ENCODE measurements around the gene PGF. TPM values are rescaled to one million over a fixed set of nuclear protein-coding genes. Genes with fewer than 3 reads are reported as not detected.
A peak's percentile ranks its signal among the peaks of the same experiment; 100 is the strongest.

PGF gene
- total RNA-seq, 1 donor from 2014 or later, result 2.9 TPM

DNA sequence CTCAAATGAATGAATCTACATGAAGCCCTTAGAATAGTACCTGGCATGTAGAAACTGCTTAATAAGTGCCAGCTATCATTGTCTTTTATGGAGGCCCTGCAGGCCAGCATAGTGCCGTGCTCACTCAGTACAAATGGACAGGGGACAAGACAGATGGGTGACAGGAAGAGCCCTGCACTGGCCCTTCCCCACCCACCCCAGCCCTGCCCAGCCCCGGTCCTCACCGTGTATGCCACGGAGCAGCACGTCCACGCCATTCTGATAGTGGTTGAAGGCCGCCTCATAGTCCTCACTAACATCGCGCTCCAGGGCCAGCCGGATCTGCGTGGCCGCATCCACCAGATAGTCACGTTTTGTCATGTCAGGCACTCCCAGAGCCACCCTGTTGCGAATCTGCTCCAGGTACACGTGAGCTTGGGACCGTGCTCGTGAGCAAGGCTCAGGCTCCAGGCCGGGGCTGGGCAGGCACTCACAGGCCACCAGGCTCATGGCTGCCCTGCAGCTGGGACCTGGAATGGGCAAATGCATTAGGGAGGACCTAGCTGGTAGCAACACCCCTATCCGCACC lies 34.3 kb downstream of the PGF start:
- no peak for DNase-seq (ENCODE audit: low spot score)

- no peak for DNase-seq (ENCODE audit: low spot score)
Observed at GRCh38 chr14:74920281-74920680, 35.1 kb downstream of the PGF start.

- peak; percentile 43 for DNase-seq (ENCODE audit: low spot score)
Observed at GRCh38 chr14:74919421-74920165, 35.8 kb downstream of the PGF start.

DNA sequence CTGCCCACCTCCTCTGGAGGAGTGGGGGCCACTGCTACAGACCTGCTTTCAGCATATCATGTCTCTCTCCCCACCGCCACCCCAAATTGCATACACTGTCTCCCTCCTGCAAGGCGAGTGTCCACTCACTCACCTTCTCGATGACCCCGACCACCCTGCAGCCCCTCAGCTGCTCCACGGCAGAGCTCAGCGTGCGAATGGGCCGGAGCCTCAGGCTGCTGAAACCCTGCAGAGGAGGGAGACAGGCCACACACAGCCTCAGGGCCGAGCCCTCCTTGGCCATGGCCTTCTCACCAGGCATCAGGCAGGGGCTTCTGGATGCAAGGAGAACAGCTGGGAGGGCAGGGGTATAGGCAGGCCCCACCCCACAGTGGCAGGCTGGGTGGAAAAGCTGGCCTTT lies 37.0 kb downstream of the PGF start:
- DNase-seq (ENCODE audit: low spot score), result no peak

GRCh38 chr14:74917646-74918081 lies 37.7 kb downstream of the PGF start:
- DNase-seq (ENCODE audit: low spot score), result no peak

DNA sequence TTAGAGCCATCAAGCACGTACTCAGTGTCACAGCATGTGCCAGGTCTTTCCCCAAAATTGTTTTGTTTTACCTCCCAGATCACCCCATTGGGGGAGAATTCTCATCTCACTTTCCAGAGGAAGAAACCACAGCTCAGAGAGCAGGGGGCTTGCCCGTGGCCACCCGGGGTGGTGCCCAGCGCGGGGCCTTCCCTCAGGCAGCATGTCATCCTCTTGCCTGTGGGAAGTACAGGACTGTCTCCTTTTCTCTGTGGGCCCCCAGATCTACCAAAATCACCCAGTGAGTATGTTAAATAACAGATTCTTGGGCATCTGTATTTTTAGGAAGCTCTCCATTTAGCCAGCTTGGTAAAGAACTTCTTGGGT lies 38.2 kb downstream of the PGF start:
- DNase-seq (ENCODE audit: low spot score), result no peak

DNA sequence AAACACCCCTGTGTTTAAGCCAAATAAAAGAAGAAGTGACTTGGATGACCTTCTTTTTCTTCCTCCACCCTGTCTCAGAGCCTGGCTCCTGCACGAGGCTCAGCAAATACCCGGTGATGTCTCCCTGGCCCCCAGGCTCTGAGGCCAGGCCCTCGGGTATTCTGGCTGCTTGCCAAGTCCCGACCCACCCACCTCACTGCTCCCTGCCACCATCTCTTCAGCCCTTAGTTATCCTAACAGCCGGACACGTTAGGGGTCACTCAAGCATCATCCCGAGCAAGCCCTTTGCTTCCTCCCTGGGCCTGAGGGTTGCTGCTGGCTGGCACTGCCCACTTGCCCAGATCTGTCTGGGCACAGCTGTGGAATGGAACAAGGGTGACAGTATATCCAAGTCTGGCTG lies 39.6 kb downstream of the PGF start:
- no peak for DNase-seq (ENCODE audit: low spot score)

GRCh38 chr14:74915426-74915825 lies 40.0 kb downstream of the PGF start:
- no peak for DNase-seq (ENCODE audit: low spot score)

DNA sequence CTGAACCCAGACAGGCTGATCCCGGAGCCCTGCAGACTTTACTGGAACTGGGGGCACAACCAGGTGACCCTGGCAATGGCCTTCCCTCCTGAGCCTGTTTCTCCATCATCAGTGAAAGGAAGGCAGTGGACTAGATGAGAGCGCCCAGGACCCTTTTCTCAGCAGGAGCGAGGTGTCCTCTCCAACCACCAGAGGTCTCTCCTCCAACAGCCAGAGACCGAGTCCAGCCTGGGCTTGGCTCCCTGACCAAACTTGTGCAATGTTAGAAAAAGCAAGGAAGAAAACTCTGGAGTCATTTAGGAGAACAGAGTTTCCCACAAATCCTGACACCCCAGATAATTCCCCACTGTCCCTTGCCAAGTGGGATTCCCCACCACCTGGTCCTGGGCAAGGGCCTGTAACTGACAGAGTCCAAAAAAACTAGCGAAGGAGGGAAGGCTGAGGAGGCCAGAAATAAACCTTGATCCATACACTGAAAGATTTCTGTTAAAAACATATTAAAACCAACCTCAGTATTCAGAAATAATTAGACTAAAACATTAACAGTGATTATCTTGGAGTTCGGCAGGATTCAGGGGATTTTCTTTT lies 41.3 kb downstream of the PGF start:
- no peak for DNase-seq (ENCODE audit: low spot score)

GRCh38 chr14:74913393-74913910 lies 41.9 kb downstream of the PGF start:
- DNase-seq (ENCODE audit: low spot score), result no peak

- no peak for DNase-seq (ENCODE audit: low spot score)
Observed at GRCh38 chr14:74912801-74913200, 42.6 kb downstream of the PGF start.

- no peak for DNase-seq (ENCODE audit: low spot score)
Observed at GRCh38 chr14:74912111-74912510, 43.3 kb downstream of the PGF start.

DNA sequence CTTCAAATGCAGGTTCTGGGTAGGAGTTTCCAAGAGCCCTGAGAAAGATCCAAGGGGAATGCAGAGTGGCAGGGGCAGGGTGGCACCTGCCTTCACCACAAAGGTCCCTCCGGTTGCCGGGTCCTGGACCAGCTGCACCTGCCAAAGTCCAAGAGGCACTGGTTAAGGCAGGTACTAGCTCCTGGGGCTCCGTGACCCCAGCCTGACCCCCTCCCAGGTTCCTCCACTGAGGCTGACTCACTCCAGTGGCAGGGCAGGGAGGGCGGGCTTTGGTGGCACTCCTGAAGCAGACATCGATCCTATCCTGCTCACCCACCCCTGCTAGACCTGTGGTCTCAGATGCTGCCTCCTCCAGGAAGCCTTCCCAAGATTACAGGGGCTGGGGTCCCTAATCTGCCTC lies 43.7 kb downstream of the PGF start:
- DNase-seq (ENCODE audit: low spot score), result no peak

DNA sequence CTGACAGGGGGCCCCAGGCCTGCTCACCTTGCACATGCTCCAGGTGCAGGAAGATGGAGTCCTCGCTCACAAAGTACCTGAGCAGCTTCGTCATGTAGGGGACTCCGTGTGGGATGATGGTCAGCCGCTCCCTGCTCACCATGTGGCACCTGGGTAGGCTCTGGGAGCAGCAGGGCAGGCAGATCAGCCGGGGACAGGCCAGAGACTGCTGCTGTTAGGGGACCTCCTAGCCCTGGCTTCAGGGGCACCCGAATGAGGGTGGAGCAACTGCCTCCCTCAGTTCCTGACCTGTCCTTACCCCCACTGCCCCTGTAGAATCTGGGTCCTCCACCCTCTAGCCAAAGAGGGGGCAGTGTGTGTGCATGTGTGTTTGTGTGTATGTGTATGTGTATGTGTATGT lies 44.2 kb downstream of the PGF start:
- no peak for DNase-seq (ENCODE audit: low spot score)

- no peak for DNase-seq (ENCODE audit: low spot score)
Observed at GRCh38 chr14:74910556-74910955, 44.8 kb downstream of the PGF start.

GRCh38 chr14:74909911-74910310 lies 45.5 kb downstream of the PGF start:
- no peak for DNase-seq (ENCODE audit: low spot score)

DNA sequence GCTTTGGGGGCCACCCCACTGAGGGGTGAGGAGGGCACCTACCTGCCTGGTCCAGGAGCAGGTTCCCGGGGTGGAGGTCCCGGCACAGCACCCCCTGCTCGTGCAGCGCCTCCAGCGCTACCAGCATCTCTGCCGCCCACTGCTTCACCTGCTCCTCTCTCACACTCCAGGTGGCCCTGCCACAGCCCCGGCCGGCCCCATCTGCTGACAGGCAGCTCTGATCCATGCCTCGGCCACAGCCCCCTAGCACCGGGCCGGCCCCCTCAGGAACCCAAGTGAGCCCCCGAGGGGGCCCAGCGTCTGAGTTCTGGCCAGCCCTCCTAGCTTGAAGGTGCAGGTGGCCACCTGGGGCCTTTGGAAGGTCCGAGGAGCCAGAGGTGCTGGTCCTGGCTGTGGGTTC lies 45.9 kb downstream of the PGF start:
- no peak for DNase-seq (ENCODE audit: low spot score)

GRCh38 chr14:74908861-74909341 lies 46.5 kb downstream of the PGF start:
- no peak for DNase-seq (ENCODE audit: low spot score)

GRCh38 chr14:74907744-74908143 lies 47.7 kb downstream of the PGF start:
- DNase-seq (ENCODE audit: low spot score), result no peak

- DNase-seq (ENCODE audit: low spot score), result no peak
Observed at GRCh38 chr14:74906925-74907521, 48.4 kb downstream of the PGF start.

- no peak for DNase-seq (ENCODE audit: low spot score)
Observed at GRCh38 chr14:74905595-74906142, 49.7 kb downstream of the PGF start.
